Thyroid gland (tissue), 4 donors: Measurements from ENCODE around the gene VHLL.

Experiments used
- POLR2A ChIP-seq, 2 donors: fragments of 450-650 bp; IDR thresholded peaks; one replicate each; pipeline ENCODE4 v1.6.1; 2017; ENCODE audit warnings: antibody characterized with exemption in 2 of 2, mild to moderate bottlenecking in 2 of 2, moderate library complexity in 1 of 2
- TF ChIP-seq, protein P1 (sequence below), 6 experiments: fragments of 200-600 bp in 3 of 6; fragments of 450-650 bp in 3 of 6; sonication (generic) in 3 of 6; IDR thresholded peaks; one replicate each; pipeline ENCODE4 v1.5.1; 2016 to 2019; ENCODE audit warnings: antibody characterized with exemption in 6 of 6, mild to moderate bottlenecking in 2 of 6, inconsistent platforms in 1 of 6, moderate library complexity in 1 of 6

DNA sequence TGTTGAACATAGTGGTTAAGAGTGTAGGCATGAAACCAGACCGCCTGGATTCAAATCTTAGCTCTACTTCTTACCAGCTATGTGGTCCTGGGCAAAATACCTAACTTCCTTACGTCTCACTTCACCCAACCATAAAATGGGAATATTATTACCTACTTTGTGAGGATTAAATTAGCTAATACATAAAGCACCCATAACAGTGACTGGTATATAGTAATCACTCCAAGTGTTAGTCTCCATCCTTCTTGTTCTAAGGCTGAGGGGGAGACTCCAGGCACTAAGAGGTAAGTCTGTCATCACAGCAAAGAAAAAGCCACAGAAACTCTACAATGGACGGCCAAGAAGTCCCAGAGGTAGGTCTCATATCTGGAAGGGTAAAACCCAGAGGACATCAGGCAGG lies 19.3 kb downstream of the VHLL start:
- TF ChIP-seq, protein P1, sequence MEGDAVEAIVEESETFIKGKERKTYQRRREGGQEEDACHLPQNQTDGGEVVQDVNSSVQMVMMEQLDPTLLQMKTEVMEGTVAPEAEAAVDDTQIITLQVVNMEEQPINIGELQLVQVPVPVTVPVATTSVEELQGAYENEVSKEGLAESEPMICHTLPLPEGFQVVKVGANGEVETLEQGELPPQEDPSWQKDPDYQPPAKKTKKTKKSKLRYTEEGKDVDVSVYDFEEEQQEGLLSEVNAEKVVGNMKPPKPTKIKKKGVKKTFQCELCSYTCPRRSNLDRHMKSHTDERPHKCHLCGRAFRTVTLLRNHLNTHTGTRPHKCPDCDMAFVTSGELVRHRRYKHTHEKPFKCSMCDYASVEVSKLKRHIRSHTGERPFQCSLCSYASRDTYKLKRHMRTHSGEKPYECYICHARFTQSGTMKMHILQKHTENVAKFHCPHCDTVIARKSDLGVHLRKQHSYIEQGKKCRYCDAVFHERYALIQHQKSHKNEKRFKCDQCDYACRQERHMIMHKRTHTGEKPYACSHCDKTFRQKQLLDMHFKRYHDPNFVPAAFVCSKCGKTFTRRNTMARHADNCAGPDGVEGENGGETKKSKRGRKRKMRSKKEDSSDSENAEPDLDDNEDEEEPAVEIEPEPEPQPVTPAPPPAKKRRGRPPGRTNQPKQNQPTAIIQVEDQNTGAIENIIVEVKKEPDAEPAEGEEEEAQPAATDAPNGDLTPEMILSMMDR (IDR thresholded peaks at IDR 0.05) = no peak
- TF ChIP-seq POLR2A (IDR thresholded peaks at IDR 0.05) = no peak
